Small intestine (tissue), 7 donors: Measurements from ENCODE around the gene CABLES2. TPM values are rescaled to one million over a fixed set of nuclear protein-coding genes. Genes with fewer than 3 reads are reported as not detected.

ENCODE experiments used
- DNase-seq, 2 donors: peaks; one replicate each; pipeline versions ENCODE4 v3.0.0 to v3.0.0-alpha.2; 2013
- FAIRE-seq: peaks from 2 replicates; lab custom pipeline; 2012; peaks lifted over from hg19 to GRCh38; lab: Jason Lieb, UNC
- H3K27ac ChIP-seq, 3 donors: one replicate each; pipeline ENCODE4 v1.5.1; 2013; ENCODE audit warnings: low read length in 2 of 3, mild to moderate bottlenecking in 2 of 3, control low read depth in 1 of 3, inconsistent platforms in 1 of 3, low read depth in 1 of 3, moderate library complexity in 1 of 3
- H3K27me3 ChIP-seq, 3 donors: one replicate each; pipeline ENCODE4 v1.6.1; 2013; ENCODE audit warnings: low read length in 3 of 3, inconsistent platforms in 1 of 3; ENCODE audit not compliant: control insufficient read depth in 3 of 3, insufficient read depth in 3 of 3
- H3K36me3 ChIP-seq, 3 donors: one replicate each; pipeline ENCODE4 v1.6.1; 2013; ENCODE audit warnings: low read length in 3 of 3, inconsistent platforms in 1 of 3, low read depth in 1 of 3, mild to moderate bottlenecking in 1 of 3, moderate library complexity in 1 of 3; ENCODE audit not compliant: control insufficient read depth in 3 of 3, insufficient read depth in 2 of 3
- H3K4me1 ChIP-seq, 3 donors: one replicate each; pipeline ENCODE4 v1.6.1; 2013; ENCODE audit warnings: low read length in 2 of 3, inconsistent platforms in 1 of 3, low read depth in 1 of 3, mild to moderate bottlenecking in 1 of 3, moderate library complexity in 1 of 3; ENCODE audit not compliant: control insufficient read depth in 3 of 3, insufficient read depth in 2 of 3
- H3K4me3 ChIP-seq, 3 donors: one replicate each; pipeline ENCODE4 v1.5.1; 2013; ENCODE audit warnings: low read length in 3 of 3, control low read depth in 1 of 3, inconsistent platforms in 1 of 3, low read depth in 1 of 3, mild to moderate bottlenecking in 1 of 3, moderate library complexity in 1 of 3
- H3K9me3 ChIP-seq, 2 donors: one replicate each; pipeline ENCODE4 v1.6.1; 2013; ENCODE audit warnings: low read depth in 1 of 2, low read length in 1 of 2; ENCODE audit not compliant: control insufficient read depth in 2 of 2, insufficient read depth in 1 of 2
- WGBS, 3 donors: extraction: QIAGEN DNeasy Blood & Tissue Kit; methylation state at CpG; one replicate each; pipeline ENCODE4 v1.1.7; 2013; 5-methylcytosine and 5-hydroxymethylcytosine counted together
- polyA plus RNA-seq, 4 donors: library from polyadenylated mRNA; stranded (reverse) in 3 of 4; unstranded in 1 of 4; fragments of 200-250 nt in 3 of 4; fragments of 120-200 nt in 1 of 4; gene quantifications; one replicate each; pipeline versions ENCODE4 v1.2.1 to v1.2.3, GENCODE V29; 2013
- donor health status: healthy with polysubstance abuse.
- donor health status: control.
- donor health status: control.
- donor health status: Bipolar disorder and iron deficiency.
- donor health status: healthy.

The CABLES2 gene
- polyA plus RNA-seq, 4 donors, result 1.3 to 7.9 (median 3.5) TPM

- peak; percentile 76 to 80 for DNase-seq
- FAIRE-seq, result no peak
- Histone ChIP-seq H3K4me3 (peak overlapping the region in 2 of 3 donors; percentile 42 to 59), H3K9me3 (no peaks in the 10 kb centered on the region), H3K4me1 (peaks cover 0 to 82% (median 2%) of the 10 kb centered on the region in 3 donors), H3K36me3 (peaks cover 0 to 41% (median 0%) of the 10 kb centered on the region in 3 donors), H3K27me3 (no peaks in the 10 kb centered on the region), H3K27ac (peak overlapping the region; percentile 90 to 97 (median 93))
- WGBS, 3 donors, result 23 to 57% (median 30%) methylated on average over 23 to 24 of the region's 24 CpGs
Measured at GRCh38 chr20:62411479-62412193, 4.6 kb upstream of the CABLES2 start.

GRCh38 chr20:62410746-62411478 lies 3.8 kb upstream of the CABLES2 start:
- H3K4me3 ChIP-seq, result peak overlapping the region in 2 of 3 donors; percentile 42 to 59
- H3K27ac ChIP-seq, result peak overlapping the region; percentile 90 to 97 (median 93)
- no peaks in the 10 kb centered on the region for H3K9me3 ChIP-seq
- DNase-seq (peak in 1 of 2 donors; percentile 11), FAIRE-seq (no peak)
- WGBS, 3 donors, result 50 to 73% (median 60%) methylated on average over 16 to 19 of the region's 19 CpGs
- H3K4me1 ChIP-seq, result peaks cover 2 to 87% (median 2%) of the 10 kb centered on the region in 3 donors
- peaks cover 0 to 36% (median 0%) of the 10 kb centered on the region in 3 donors for H3K36me3 ChIP-seq
- H3K27me3 ChIP-seq, result no peaks in the 10 kb centered on the region

GRCh38 chr20:62409931-62410745 lies 3.1 kb upstream of the CABLES2 start:
- Histone ChIP-seq H3K27me3 (no peaks in the 10 kb centered on the region), H3K9me3 (no peaks in the 10 kb centered on the region), H3K4me1 (peaks cover 2 to 89% (median 5%) of the 10 kb centered on the region in 3 donors), H3K36me3 (peaks cover 0 to 36% (median 0%) of the 10 kb centered on the region in 3 donors), H3K27ac (peak overlapping the region; percentile 90 to 97 (median 93)), H3K4me3 (peak overlapping the region in 2 of 3 donors; percentile 21 to 59)
- DNase-seq (peak; percentile 73 to 83), FAIRE-seq (no peak)
- WGBS, 3 donors, result 2 to 8% (median 6%) methylated on average over 29 to 30 of the region's 30 CpGs

- FAIRE-seq (no peak), DNase-seq (no peak)
- peaks cover under 1 to 82% (median 5%) of the 10 kb centered on the region in 3 donors for H3K4me1 ChIP-seq
- no peaks in the 10 kb centered on the region for H3K27me3 ChIP-seq
- peaks cover 0 to 36% (median 0%) of the 10 kb centered on the region in 3 donors for H3K36me3 ChIP-seq
- H3K9me3 ChIP-seq, result no peaks in the 10 kb centered on the region
- WGBS, 3 donors, result 64 to 83% (median 80%) methylated on average over 12 of the region's 12 CpGs
- peak overlapping the region; percentile 90 to 97 (median 93) for H3K27ac ChIP-seq
- H3K4me3 ChIP-seq, result no peak overlapping the region
Measured at GRCh38 chr20:62409086-62409853, 2.2 kb upstream of the CABLES2 start.

GRCh38 chr20:62408640-62409039 lies 1.6 kb upstream of the CABLES2 start:
- H3K27ac ChIP-seq, result no peak overlapping the region
- DNase-seq (no peak), FAIRE-seq (no peak)
- H3K36me3 ChIP-seq, result peaks cover 0 to 36% (median 0%) of the 10 kb centered on the region in 3 donors
- peaks cover 0 to 76% (median 5%) of the 10 kb centered on the region in 3 donors for H3K4me1 ChIP-seq
- WGBS, 3 donors, result 78 to 92% (median 82%) methylated on average over 12 of the region's 12 CpGs
- no peaks in the 10 kb centered on the region for H3K27me3 ChIP-seq
- H3K9me3 ChIP-seq, result no peaks in the 10 kb centered on the region
- no peak overlapping the region for H3K4me3 ChIP-seq

DNA sequence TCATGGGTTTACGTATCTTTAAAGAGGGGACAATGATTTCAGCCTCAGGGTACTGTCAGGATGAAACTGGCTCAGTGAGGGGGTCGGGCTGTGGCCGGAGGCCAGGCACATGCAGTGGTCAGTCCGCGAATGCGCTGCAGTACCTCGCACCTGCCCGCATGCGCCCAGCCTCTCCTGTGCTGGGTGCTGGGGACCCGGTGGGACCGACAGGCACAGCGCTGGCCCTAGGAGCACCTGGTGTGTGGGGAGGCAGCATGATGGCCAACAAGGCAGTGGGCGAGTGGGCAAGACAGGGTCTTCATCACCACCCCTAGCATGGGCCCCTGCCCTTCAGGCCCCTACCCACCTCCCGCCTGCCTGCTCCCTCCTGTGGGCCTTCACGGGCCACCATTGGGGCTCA lies 970 bp upstream of the CABLES2 start:
- no peaks in the 10 kb centered on the region for H3K27me3 ChIP-seq
- FAIRE-seq, result no peak
- peak overlapping the region in 1 of 3 donors; percentile 93 for H3K4me3 ChIP-seq
- peak overlapping the region; percentile 49 to 76 (median 74) for H3K27ac ChIP-seq
- 56 to 90% (median 72%) methylated on average over 15 of the region's 15 CpGs for WGBS, 3 donors
- peaks cover 0 to 70% (median 5%) of the 10 kb centered on the region in 3 donors for H3K4me1 ChIP-seq
- H3K36me3 ChIP-seq, result peaks cover 0 to 42% (median 0%) of the 10 kb centered on the region in 3 donors
- H3K9me3 ChIP-seq, result no peaks in the 10 kb centered on the region
- DNase-seq, result no peak

DNA sequence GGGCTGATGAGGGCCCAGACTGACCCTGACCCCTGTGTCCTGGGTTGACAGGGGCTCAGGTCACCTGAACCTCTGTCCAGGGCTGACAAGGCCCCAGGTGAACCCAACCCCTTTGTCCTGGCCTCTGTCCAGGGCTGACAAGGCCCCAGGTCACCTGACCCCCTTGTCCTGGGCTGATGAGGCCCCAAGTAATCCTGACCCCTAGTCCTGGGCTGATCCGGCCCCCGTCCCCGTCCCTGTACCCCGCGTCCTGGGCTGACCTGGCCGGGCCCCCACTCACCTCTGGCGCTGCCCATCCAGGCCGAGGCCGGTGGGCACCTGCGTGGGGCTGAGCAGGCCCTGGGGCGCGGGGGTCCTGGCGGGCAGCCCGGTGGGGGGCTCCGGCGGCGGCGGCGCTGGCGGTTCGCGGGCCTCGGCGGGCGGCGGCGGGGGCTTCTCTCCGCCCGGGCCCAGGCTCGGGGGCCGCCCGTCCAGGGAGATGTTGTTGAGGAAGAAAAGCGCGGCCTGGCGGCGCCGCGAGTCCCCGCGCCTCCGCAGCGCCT lies 379 bp downstream of the CABLES2 start:
- H3K36me3 ChIP-seq, result peaks cover 0 to 54% (median 0%) of the 10 kb centered on the region in 3 donors
- DNase-seq, result no peak
- no peaks in the 10 kb centered on the region for H3K27me3 ChIP-seq
- H3K4me1 ChIP-seq, result peaks cover 0 to 58% (median 5%) of the 10 kb centered on the region in 3 donors
- WGBS, 3 donors, result 0 to 1% (median 0%) methylated on average over 17 to 42 of the region's 42 CpGs
- peak overlapping the region; percentile 70 to 93 (median 74) for H3K4me3 ChIP-seq
- H3K27ac ChIP-seq, result peak overlapping the region in 1 of 3 donors; percentile 12
- no peak for FAIRE-seq
- no peaks in the 10 kb centered on the region for H3K9me3 ChIP-seq
